Epithelial cell of prostate (primary cell): Measurements from ENCODE around the gene CEP43.

ENCODE experiments used
- DNase-seq: peaks from one replicate; pipeline ENCODE4 v3.0.0-alpha.2; 2011; ENCODE audit warnings: low read depth, low spot score
- H3K27ac ChIP-seq: fragments of 450-650 bp; 2 replicates; pipeline ENCODE4 v1.5.1; 2017; ENCODE audit warnings: mild to moderate bottlenecking

The CEP43 gene

GRCh38 chr6:167005350-167006159, 6.4 kb downstream of the CEP43 start:
- no peak for DNase-seq
- H3K27ac ChIP-seq = no peak overlapping the region

DNA sequence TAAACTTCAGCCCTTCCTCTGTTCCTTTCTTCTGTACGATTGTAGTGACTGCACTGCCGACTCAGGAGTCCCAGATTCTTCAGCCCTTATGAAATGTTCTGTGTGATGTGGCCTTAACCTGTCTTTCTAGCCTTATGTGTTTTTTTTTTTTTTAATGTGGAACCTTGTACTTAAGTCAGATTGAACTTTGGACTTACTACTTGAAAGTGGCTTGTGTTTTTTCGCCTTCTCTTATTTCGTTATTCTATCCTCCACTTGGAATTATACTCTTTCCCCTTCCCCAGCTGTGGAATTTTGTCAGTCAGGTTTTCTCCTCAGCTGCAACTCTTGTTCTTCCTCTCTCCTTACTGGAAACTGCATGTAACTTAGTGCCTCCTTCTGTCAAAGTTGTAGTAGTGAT, 8.8 kb downstream of the CEP43 start:
- no peak for DNase-seq
- no peak overlapping the region for H3K27ac ChIP-seq

DNA sequence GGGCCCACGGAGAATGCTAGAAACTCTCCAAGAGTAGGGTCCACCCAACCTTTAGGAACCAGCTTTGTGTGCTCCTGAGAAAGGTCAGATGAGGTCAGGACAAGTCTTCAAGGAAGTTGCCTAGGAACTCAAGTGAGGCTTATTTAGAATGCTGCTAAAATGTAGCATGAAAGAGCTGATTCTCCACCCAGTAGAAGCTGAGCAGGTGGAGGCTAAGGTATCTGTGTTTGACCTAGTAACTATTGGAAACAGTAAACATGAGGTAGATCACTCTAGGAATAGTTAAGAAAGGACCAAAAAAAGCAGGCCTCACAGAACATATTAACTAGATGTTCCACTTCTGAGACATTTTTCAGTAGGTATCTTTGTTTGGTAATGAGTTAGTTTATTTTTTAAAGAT, 13.9 kb downstream of the CEP43 start:
- DNase-seq = no peak
- H3K27ac ChIP-seq = no peak overlapping the region

GRCh38 chr6:167013946-167014345, 14.7 kb downstream of the CEP43 start:
- no peak overlapping the region for H3K27ac ChIP-seq
- no peak for DNase-seq

- DNase-seq = no peak
- no peak overlapping the region for H3K27ac ChIP-seq
These were observed 16.1 kb downstream of the CEP43 start for GRCh38 chr6:167015302-167015701.

- no peak for DNase-seq
- no peak overlapping the region for H3K27ac ChIP-seq
These were observed 21.0 kb downstream of the CEP43 start for GRCh38 chr6:167020206-167020605.

DNA sequence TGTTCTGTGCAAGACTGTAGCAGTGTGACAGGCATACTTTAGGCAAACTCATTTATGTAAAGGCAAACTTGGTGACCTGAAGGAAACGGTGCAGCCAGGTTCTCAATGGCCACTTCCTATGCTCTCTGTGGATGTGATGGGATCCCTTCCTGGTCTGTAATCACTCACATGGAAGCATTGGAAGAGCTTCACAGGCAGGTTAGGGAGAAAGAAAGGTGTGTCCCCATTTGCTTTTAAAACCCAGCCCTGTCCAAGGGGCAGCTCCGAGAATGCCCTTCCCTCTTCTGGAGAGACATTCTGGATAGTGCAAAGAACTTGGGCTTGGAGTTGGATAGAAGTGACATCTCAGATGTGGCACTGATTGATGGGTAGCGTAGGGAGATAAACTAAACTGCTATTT, 28.1 kb downstream of the CEP43 start:
- no peak for DNase-seq
- H3K27ac ChIP-seq = no peak overlapping the region

DNA sequence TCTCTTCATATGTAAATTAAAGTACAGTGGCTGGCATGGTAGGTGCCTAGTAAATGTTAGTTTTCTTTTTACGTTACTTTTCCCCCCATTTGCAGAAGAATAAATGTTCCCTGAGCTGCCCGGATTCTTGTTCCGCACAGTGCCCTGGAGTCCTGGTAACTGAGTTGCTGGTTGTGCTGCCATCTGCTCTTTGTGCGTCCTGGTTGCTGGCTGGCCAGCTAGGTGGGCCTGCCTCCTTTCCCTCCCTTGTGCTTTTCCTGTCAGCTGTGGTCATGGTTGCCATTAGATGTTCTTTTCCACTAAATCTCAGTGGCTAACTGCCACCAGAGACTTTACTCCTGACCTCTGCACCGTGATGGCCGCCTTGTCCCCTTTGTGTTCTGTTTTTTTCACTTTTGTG, 28.6 kb downstream of the CEP43 start:
- no peak for DNase-seq
- no peak overlapping the region for H3K27ac ChIP-seq

DNA sequence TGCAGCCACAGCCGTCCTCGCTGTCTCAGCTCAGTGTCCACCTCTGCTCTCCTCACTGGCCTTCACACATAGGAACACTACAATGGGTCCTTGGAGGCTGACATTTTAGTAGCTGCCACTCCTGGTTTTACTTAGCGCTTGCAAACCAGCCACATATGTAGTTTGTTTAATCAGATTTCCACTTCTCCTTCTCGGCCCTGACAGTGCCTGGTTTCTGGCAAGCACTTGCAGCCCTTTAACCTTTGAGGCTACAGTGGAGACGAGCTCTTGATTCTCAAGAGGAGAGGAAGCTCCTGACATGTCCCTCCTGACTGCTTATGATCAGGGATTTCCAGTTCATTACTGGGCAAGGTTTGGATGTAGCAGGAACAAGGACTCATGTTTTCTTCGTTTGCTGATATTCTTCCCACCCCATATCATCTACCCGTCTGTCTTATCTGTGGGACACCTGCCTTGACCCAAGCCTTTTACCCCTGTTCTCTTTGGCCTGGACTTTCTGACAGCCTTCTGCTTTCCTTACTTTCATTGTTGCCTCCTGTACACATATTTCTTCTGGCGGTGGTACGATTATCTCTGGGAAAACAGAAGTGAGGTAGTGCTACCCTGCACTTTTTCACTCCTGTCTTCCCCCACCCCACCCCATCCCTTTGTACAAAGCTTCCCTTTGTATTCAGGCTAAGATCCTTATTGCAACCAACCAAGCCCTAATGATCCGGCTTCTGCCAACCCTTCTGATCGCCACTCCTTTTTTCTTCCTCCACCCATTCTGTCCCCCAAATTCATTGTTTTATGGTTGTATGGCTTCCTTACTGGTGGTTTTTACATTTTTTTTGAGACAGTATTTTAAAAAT, 31.2 kb downstream of the CEP43 start:
- H3K27ac ChIP-seq = no peak overlapping the region
- DNase-seq = no peak

DNA sequence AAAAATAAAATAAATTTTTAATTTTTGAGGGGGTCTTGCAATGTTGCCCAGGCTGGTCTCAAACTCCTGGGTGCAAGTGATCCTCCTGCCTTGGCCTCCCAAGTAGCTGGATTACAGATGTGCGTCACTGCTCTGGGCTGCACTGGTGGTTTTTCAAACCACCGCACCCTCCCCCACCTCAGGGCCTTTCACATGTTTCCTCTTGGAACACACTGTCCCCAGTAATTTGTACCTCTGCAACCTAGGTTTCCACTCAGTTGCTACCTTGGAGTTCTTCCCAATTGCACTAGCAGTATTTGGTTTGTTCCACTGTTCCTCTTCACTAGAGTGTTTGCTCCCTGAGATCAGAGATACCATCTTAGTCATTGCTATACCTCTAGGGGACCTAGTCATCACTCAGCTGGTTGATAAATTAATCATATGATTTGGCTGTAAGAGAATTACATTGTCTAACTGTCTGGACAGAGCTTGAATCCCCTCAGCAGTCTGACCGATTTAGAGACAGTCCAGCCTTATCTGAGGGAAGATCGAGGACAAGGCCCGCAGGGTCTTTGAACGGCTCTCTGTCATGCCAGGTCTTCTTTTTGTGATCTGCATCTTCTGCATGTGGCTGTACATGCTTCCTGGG, 32.0 kb downstream of the CEP43 start:
- peak; percentile 20 for DNase-seq
- H3K27ac ChIP-seq = no peak overlapping the region

- no peak for DNase-seq
- no peak overlapping the region for H3K27ac ChIP-seq
These were observed 34.9 kb downstream of the CEP43 start for GRCh38 chr6:167034056-167034455.

- H3K27ac ChIP-seq = no peak overlapping the region
- no peak for DNase-seq
These were observed 38.6 kb downstream of the CEP43 start for GRCh38 chr6:167037762-167038161.

DNA sequence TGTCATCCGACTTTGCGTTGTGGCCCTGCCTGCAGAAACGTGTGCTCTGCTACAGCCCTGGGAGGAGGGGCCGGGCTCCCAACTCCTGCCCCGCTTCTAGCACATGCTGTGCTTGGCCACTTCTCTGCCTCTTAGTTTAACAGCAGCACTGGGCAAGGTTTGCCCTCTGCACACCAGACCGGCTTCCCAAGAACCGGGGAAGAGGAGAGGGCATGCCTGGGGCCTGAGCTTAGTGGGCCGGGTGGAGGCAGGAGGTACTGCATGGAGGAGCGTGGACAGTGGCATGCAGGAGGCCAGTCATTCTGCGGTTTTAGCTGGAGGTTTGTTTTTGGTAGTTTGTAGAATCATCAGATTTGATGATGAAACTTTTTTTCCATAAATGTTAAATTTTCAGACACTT, 45.5 kb downstream of the CEP43 start:
- no peak for DNase-seq

GRCh38 chr6:167045828-167046580, 46.8 kb downstream of the CEP43 start:
- no peak overlapping the region for H3K27ac ChIP-seq
- DNase-seq = no peak

More for the DNA sequence above, 45.5 kb downstream of the CEP43 start:
- H3K27ac ChIP-seq = no peak overlapping the region

GRCh38 chr6:167046861-167047495, 47.8 kb downstream of the CEP43 start:
- no peak overlapping the region for H3K27ac ChIP-seq
- no peak for DNase-seq

DNA sequence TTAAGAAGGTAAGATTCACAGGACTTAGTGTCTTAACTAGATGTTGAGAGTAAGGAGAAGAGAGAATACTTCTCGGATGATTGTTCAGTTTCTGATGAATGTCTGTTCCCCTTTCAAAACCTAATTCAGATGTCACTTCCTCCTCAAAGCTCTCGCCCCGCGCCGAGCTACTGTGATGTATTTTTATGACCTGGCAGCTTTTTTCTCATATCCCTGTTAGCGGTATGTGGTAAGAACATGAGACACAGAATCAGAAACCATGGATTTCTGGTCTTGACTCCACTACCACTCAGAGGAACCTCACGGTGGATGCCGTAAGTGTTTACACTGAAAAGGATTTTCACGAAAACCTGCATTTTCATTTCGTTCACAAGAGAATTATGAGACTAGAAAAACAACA, 48.4 kb downstream of the CEP43 start:
- DNase-seq = no peak
- no peak overlapping the region for H3K27ac ChIP-seq
